ENCODE results near the gene MYRFL.

Gene MYRFL

DNA sequence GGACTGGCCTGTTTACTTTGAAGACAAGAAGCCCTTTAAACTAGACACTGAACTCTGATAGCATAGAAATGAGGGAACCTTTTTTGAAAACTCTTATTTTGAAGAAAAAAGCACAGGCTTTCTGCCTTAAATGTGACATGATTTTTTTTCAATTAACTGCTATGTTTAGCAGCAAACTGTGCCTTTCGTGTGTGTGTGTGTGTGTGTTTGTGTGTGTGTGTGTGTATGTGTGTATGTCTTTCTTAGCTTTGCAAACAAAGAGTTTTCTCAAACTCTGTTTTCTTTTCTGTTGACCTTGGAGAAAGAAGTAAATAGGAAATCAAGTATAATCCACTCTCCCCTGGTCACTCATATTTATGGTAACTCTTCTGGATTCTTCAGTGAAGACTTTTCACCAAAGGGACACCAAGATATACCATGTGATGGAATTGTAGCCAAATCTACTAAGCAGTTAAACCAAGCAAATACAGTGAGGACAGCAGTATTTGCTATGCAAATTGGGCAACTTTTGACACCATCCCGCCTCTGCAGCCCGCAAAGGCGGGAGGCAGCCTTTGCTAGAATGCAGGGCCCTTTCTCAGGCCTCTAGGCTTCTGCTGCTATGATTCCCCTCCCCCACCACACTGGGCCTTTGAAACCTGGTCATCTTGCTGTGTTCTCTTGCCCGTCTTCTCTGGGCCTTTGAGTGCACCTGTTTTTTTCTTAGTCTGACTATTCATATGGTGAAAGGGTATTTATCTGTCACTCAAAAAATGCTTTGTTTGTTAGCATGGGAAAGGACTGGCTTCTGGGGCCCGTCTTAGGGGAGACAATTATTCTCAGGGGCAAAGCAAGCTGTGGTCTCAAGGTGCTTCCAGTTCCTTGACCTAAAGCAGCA is 107.9 kb downstream of the MYRFL start:
- no peak for DNase-seq (ENCODE audit: low spot score)

DNA sequence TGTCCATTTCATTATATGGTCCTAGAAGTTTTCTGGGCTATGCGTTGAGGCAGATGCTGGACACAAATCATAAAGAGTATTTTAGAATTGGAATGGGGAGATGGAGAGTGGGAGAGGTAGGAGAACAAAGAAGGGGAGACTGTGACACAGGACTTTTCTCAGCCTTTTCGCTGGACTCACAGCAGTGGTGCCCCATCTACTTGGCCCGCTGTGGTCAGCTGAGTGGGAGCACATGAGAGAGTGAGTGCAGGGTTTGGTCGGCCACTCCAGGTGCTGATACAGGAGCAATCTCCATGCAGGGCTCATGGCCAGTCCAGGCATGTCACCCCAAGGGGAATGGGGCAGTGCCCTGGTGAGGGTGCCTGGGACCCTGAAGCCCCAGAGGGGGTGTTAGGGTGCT is 109.0 kb downstream of the MYRFL start:
- DNase-seq (ENCODE audit: low spot score), result no peak

DNA sequence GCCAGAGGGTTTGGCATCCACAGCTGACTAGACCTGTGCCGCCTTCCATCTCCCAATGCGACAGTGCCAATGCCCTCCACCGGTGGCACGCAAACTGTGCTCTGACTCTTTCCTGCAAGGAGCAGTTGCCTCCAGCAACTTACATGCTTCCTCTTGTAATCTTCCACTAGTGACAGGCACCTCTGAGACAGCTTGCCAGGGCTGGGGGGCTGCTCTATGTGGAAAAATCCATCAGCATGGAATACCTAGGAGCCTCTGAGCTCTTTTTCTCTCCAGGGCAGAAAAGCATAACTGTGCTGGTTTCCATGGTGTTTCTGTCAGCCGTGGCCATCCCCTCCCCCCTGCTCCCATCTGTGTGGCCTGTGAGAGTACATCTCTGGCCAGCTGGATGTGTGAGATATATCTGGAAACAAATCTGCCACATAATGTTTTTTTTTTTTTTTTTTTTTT is 110.6 kb downstream of the MYRFL start:
- DNase-seq (ENCODE audit: low spot score), result no peak

DNA sequence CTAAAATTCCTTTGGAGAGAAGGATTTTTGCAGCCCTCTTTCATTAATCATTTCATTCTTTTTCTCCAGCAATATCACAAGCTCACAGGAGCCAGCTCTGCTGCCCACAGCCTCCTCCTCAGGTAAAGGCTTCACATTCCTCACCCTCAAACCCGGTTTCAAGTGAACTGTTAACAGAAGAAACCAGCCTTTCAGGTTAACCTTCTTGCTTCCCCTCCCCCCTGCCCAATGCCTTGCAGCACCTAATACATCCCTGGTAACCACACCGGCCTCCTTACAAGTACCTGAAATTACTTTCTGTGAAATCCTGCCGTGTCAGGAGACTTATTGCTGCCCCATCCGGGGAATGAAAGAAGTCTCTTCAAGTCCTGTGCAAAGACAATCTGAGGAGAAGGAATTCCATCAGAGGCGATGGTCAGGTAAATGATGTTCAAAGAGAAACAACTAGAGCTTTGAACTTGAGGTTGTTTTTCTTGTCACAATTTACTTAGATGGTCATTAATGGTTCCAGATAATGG is 111.2 kb downstream of the MYRFL start:
- DNase-seq (ENCODE audit: low spot score), result no peak

DNA sequence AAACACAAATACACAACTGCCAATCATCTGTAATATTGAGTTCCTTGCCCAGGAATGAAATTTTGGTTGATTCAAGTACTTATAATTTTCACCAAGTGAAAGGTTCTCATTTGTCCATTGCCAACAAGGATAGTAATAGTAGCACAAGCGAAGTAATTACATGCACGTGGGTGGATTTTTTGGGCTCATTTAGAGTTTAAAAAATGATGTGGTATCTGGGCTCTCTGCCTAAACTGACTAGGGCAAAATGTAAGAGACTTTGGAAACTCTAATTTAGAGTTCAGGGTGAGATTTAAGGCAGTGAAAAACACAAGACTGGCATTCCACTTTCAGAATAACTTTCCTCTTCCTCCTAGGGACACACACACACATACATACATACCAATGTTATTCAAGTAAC is 111.7 kb downstream of the MYRFL start:
- no peak for DNase-seq (ENCODE audit: low spot score)

DNA sequence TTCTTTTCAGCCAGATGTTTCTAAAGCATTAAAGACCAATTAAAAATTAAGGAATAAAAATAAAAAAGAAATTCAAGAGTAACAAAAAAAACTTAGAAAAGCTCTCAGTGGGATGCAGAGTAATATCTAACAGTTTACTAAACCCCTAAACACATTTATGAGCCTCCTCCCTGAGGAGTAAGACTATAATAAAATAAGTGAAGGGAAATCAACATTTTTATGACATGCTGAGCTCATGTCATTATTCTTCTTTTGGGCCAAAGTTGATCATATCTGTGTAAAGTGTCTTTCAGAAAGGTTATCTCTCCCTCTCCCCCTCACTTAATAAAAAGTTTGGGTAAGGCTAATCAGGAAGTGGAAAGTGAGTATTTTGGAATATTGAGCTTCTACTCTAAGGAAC is 122.1 kb downstream of the MYRFL start:
- DNase-seq (ENCODE audit: low spot score), result no peak

DNA sequence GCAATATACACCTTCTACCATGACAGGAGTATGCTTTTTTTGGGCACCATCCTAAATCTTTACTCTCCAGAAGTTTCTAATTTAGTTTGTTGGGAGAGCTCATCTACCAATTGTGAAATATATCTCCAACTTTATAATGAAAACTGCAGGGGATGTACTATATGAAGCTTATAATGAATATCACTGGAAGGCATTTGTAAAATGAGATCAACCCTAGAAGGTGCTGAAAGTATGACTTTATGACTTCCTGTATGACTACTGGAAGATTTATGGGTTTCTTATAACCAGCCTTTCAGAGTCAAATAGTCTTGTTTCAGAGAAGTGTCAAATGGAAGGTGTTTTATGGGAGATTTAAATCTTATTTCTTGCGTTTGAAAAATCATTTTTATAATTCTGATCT is 122.9 kb downstream of the MYRFL start:
- DNase-seq (ENCODE audit: low spot score), result no peak

DNA sequence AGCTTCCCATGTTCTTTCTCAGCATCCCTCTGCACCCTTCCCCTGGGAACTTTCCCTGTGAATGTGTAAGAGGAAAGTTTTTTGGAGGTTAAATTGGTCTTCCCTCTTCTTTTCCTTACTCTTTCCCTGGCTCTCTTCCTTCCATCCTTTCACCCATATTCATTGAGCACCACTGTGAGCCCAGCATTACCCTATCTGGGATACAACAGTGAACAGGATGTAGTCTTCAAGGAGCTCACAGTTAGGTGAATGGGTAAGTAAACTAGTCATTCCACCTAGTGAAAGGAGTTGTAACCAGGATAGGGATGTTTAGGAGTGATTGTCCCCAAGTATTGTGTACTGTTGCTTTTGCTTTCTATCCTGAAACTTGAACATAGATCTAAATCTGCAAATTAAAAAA is 123.8 kb downstream of the MYRFL start:
- DNase-seq (ENCODE audit: low spot score), result no peak

DNA sequence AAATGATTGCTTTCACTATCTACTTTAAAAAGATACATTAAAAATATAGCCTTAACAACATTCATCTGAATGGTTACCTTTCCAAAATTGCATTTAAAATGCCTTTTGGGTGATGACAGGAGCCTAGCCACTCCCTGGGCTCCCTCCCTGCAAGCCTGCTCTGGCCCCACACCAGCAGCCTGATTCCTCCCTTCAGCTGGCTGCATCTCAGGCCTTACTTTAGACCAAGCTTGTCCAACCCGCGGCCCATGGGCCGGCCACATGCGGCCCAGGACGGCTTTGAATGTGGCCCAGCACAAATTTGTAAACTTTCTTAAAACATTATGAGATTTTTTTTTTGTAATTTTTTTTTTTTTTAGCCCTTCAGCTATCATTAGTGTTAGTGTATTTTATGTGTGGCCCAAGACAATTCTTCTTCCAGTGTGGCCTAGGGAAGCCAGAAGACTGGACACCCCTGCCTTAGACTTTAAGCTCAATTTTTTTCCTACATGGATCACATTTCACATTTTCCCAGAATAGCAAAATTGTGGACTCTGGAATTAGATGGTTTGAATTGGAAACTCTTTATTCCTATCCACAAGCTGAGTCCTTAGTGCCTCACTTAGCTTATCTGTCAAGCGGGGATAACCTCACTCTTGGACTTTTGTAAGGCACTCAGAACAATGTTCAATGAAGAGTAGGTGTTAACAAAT is 124.4 kb downstream of the MYRFL start:
- DNase-seq (ENCODE audit: low spot score), result no peak

DNA sequence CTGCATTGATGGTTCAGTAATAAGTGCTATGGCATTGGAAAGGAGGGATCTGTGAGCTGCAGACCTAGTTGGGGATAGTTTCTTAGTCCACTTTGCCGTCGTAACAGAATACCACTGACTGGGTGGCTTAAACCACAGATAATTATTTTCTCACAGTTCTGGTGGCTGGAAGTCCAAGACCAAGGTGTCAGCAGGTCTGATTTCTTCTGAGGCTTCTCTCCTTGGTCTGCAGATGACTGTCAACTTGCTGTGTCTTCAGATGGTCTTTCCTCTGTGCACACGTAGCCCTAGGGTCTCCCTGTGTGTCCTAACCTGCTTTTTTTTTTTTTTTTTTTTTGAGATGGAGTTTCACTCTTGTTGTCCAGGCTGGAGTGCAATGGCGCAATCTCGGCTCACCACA is 126.1 kb downstream of the MYRFL start:
- no peak for DNase-seq (ENCODE audit: low spot score)

DNA sequence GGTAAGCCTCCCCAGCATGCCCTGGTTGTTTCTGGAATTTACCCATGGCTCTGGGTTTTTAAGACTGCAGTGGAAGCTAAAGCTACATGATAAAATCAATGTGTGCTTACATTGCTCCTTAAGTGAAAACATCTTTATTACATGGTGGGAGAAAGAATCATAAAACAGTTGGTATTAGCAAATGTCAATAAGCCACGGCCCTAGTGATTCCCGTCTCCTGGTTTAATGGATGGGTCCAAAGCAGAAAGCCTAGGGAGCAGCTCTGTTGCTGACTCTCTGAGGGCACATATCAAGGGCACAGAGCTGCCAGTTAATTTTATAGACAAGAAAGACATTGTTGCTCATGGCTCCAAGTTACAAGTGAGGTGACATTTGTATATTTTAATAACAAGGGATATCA is 127.9 kb downstream of the MYRFL start:
- DNase-seq (ENCODE audit: low spot score), result no peak

DNA sequence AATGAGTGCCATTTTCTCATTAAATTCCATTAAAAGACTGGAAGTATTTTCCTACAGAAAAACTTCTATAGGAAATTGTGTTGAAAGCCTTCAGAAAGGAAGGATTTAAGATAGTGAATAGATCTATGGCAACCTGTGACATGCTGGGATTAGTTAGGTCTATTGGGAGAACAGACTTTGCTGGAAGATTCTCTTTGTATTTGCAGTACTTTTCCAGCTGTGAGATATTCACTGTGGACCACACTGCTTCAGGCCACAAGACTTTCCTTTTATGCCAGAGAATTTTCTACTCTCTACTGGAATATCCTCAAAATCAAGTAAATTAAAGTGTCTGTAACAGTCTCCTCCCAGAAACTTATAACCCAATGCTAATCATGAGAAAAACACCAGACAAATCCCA is 136.2 kb downstream of the MYRFL start:
- DNase-seq (ENCODE audit: low spot score), result no peak

DNA sequence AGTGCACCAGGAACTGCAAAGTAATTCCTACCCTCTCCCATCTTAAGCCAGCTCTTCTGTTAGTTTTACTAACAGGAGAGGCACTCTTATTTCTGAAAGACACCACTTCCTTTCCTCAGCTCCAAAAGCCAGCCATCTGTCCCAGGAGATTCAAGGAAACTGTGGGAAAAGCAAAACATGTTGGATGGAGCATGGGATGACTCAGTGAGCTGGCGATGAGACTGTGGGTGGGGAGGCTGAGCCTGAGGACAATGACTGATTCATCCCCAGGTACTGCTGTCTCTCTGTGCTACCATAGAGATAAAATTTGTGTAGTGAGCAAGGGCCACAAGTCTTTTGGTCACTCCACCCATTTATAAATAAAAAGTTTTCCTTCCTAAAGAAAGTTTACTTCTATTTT is 141.4 kb downstream of the MYRFL start:
- peak; percentile 35 for DNase-seq (ENCODE audit: low spot score)

DNA sequence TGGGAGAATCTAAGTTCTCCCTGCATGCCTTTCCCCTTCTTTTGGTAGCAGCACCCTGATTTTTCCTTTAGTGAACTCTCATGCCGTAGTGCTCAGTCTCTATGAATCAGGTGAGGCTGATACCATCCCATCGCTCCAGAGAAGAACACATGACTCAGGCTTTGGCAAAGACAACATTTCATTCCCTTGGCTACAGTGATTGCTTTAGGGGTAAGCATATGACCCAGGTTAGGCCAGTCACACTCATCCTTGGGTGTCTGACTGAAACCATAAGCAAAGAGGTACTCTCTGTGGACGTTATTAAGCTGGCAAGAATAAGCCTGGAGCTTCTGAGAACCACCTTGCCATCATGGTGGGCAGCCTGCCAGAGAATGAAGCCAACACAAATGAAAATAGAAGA is 141.8 kb downstream of the MYRFL start:
- no peak for DNase-seq (ENCODE audit: low spot score)

DNA sequence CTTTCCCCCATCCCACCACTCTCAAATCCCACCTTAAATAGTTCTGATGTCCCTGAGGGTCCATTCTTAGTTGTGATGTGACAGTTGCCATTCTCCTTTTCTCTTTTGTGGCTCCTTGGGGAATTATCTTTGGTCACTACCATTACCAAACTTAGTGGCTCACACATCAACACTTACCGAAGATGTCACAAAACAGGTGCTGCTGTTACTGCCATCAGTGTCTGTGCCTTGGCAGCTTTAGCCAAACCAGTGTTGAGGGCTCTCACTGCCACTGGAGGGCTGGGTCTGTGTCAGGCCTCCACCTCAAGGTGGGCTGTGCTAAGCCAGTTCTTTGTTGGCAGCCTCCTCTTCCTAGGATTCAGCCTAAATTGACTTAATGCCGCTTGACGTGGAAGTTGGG is 144.0 kb downstream of the MYRFL start:
- no peak for DNase-seq (ENCODE audit: low spot score)

DNA sequence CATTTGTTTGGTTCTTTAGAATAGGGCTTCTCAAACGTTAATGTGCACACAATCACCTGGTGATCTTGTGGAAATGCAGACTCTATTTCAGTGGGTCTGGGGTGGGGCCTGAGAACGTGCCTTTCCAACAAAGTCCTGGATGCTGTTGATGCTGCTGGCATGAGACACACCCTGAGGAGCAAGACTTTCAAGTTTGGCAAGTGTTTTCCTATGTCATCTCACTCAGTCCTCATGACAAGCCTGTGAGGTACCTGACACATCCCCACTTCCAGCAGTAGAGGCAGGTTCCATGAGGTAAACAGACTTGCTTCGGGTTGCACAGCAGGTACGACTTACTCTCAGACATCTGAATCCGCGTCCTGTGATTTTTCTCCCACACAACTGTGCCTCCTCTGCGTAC is 147.1 kb downstream of the MYRFL start:
- no peak for DNase-seq (ENCODE audit: low spot score)

DNA sequence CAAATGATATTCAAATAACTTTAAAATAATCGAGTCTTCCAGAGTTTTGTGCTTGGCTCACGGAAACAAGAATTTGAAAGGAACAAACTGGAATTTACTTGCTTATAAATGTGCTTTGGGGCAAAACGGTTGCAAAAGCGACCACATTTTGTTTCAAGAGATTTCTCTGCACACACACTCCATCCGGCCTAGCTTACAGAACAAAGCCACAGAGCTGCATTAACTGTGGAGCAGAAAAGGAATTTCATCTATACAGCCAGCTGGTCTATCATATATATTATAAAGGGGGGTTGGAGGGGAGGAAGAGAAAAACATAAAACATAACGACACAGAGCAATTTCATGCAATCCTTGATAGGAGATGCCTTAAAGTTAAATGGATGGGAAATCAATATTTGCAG is 153.0 kb downstream of the MYRFL start:
- no peak for DNase-seq (ENCODE audit: low spot score)

DNA sequence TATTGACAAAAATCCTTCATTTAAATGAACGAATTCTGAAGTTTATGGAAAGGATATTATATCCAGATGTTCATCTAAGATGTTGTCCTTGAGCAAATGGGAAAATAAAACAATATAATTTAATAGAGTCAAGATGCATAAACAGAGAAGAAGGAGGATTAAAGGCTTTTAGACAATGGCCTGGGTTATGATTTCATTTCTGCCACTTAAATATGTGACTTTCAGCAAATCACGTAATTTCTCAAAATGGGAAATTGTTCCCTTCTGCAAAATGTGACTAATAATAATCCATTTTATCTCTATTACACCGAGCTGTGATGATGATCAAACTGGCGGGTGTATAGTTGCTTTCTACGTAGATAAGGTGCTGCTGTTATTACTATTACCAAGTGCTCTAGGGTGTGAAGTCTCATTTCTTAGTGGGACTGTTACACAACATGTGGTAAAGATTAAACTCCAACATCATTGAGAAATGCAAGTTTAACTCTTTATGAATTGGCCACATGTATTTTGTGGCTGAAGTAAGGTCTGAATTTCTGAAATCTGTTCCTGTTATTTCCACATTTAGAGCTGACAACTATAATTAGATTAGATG is 157.0 kb downstream of the MYRFL start:
- no peak for DNase-seq (ENCODE audit: low spot score)

DNA sequence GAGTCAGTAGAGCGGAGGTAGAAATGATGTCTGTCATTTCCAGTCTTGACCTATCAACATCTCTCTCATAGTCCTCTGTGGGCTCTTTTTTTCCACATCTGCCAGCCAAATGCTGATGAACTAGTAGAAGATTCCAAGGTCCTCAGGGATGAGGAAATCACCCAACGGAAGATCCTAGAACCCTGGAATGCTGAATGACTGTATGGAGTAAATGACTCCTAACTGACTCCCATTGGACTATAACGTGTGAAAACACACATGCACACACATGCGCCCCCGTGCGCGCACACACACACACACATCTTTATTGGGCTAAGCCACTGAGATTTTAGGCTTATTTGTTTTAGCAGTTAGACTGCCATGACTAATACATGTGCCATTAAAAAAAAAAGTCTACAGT is 159.2 kb downstream of the MYRFL start:
- no peak for DNase-seq (ENCODE audit: low spot score)

DNA sequence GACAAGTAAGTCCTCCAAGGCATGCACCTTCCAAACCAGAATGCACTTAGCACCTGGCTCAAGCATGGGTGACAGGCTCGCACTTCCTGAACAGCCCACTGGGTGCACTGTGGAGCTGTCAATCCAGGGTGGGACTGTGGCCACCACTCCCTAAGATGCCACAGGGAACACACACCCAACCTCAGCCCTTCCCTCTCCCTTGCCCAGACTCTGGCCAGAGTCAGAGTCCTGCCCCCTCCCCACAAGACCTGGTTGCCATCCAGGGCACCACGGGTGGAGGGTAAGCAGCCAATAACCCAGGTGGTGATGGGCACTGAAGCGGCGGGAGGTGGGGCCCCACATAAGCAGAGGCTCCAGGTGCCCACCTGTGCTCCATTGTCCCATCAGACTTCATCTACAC is 160.6 kb downstream of the MYRFL start:
- peak; percentile 45 for DNase-seq (ENCODE audit: low spot score)

DNA sequence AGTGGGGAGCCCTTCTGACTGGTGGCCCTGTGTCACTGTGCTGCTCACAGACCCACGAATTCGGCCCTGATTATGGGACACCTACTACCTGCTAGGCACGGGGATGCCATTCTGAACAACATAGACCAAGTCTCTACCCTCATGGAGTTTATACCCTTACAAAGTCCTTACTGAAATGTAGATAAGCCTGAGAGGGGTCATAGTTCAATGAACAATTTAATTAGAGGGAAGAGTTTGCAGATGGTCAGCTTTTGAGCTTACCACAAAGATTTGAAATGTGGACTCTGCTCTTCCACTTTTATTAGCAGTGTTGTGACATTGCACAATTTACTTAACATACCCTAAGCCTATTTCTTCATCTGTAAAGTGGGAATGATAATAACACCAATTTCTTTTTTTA is 161.1 kb downstream of the MYRFL start:
- DNase-seq (ENCODE audit: low spot score), result no peak

DNA sequence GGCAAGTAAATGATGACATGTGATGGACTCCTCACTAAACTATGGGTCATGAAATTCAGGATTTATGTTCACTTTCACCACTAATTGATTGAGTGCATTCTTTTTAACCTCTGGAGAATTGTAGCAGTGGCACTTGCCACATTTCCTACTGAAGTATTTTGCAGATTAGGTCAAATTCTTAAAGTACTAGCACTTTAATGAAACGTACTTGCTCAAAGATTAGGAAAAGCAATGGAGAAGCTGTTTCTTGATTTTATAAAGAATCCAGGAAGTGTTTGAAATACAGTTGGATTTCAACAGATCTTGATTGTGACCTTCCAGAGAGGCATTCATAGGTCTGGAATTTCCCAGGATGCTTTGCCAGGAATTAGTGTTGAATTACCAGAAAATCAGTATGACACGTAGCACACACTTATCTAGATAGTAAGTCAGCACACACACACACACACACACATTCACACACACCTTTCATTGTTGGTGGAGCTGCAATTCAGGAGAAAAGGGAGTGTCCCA is 162.6 kb downstream of the MYRFL start:
- DNase-seq (ENCODE audit: low spot score), result peak; percentile 65
